ENCODE results near the gene LSP1.

Gene LSP1

GRCh38 chr11:1851468-1852180 lies 1.3 kb upstream of the LSP1 start:
- no peak for DNase-seq

DNA sequence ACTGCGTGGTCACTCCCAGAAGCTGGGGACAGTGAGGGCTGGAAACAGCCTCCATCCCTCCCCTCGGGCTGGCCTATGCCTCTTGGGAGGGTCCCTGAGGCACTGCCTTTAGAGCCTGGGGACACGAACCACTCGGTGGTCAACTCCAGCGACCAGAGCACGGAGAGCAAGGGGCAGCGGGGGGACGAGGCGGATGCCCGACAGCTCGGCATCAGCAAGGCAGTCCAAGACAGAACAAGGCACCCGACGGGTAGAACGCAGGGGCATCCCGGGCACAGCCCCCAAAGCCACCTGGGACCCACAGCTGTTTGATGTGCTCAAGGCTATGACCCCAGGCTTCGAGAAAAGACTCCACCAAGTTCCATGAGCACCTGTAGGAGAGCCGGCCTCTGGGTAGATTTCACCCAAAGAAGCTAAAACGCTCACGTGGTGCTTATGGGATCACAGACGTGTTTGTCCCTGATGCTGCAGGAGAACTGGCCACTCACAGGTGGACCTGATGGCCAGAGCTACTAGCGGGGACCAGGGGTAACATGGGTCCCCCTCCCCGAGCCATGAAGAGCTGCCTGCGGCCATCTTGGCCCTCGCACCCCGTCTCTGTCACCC lies 510 bp upstream of the LSP1 start:
- no peak for DNase-seq

DNA sequence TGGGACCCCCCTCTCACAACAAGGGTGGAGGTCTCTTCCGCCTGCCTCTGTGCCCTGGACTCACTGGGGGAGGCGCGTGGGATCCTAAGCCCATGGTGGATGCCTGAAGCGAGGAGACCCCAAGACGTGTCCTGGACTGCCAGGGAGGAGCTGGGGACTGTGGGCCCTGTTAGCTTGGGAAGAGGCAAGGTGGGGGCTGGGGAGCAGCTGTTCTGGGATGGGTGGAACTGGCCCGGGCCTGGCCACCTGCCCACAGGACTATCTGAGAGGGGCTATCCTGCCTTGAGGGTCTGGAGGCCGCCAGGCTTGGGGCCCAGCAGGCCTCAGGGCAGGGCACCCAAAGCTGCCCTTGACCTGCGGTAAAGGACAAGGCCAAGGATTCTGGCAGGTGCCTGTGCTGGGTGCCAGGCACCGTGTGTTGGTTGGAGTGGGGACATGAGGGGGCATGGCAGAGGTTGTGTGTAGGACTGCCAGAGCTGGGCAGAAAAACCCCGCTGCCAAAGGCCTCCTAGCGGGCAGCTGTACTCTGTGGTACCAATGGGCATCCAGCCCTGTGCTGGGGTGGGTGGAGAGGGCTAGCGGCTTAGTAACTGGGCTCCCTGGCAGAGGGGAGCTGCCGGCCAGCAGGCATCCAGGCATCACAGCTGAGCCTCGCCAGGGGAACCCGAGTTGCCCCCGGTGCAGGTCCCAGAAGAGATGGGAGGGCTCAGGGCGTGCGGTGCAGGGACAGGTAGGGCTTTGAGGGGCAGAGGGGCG lies 670 bp downstream of the LSP1 start:
- DNase-seq: no peak

- no peak for DNase-seq
Measured at GRCh38 chr11:1854132-1854948, 1.5 kb downstream of the LSP1 start.

DNA sequence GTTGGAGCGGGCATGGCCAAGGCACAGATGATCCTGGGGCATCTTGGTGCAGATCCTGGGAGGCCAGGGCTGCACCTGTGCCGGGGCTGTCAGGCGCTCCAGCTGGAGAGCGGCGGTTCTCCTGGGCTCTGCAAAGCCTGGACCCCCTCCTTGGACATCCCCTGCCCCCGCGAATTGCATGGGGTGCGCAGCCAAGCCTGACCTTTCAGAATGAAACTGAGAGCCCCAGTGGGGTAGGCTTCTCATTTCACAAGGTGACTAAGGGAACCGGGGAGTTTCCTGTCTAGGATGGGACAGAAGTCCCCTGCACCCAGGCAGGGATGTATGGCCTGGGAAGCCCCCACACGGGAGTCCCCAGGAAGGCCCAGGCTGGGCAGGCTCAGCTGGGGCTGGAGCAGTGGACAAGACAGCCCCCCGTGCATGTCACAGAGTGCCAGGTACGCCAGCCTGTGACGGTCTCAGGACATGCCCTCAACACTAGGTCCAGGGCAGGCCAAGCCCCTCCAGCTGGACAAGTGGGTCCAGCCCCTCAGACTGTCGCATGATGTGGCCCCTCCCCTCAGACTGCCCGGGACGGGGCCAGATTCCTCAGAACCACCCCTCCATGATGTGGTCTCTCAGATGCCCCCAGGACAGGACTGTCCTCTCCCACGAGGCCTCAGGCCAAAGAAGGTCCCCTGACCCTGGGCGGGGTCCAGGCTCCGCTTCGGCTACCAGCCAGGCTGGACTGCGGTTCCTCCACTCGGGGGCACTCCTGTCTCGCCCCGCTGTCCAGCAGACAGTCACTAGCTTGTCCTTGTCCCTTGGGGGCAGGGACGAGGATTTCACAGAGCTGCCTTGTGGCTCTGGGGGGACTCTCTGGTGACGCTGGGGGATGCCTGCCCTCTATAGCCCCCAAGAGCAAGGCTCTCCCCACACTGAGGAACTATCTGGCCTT lies 2.3 kb downstream of the LSP1 start:
- DNase-seq: no peak

- DNase-seq: no peak
Measured at GRCh38 chr11:1855886-1856265, 3.0 kb downstream of the LSP1 start.

- no peak for DNase-seq
Measured at GRCh38 chr11:1856306-1857005, 3.6 kb downstream of the LSP1 start.

DNA sequence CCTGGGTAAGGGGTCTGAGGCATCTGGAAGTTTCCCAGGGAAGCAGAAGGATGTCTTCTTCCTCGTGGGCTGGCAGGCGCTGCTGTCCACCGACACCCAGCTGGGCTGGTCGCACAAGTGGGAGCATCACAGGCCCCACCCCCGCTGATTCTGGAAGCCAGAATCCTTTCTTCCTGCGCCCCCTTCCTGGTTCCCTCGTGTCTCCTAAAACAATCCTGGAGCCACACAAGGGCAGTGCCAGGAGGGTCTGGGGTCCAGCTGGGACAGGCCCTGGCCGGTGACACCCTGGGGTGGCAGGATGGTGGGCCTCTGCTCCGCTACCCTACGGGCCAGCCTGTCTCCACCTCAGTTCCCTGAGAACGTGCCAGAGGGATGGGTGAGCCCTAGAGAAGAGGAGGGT lies 4.2 kb downstream of the LSP1 start:
- no peak for DNase-seq

- DNase-seq: no peak
Measured at GRCh38 chr11:1858154-1858553, 5.3 kb downstream of the LSP1 start.

GRCh38 chr11:1858576-1858975 lies 5.7 kb downstream of the LSP1 start:
- no peak for DNase-seq

GRCh38 chr11:1859004-1859403 lies 6.1 kb downstream of the LSP1 start:
- DNase-seq: no peak

- DNase-seq: no peak
Measured at GRCh38 chr11:1860108-1860507, 7.2 kb downstream of the LSP1 start.

- DNase-seq: no peak
Measured at GRCh38 chr11:1861435-1862411, 8.8 kb downstream of the LSP1 start.

DNA sequence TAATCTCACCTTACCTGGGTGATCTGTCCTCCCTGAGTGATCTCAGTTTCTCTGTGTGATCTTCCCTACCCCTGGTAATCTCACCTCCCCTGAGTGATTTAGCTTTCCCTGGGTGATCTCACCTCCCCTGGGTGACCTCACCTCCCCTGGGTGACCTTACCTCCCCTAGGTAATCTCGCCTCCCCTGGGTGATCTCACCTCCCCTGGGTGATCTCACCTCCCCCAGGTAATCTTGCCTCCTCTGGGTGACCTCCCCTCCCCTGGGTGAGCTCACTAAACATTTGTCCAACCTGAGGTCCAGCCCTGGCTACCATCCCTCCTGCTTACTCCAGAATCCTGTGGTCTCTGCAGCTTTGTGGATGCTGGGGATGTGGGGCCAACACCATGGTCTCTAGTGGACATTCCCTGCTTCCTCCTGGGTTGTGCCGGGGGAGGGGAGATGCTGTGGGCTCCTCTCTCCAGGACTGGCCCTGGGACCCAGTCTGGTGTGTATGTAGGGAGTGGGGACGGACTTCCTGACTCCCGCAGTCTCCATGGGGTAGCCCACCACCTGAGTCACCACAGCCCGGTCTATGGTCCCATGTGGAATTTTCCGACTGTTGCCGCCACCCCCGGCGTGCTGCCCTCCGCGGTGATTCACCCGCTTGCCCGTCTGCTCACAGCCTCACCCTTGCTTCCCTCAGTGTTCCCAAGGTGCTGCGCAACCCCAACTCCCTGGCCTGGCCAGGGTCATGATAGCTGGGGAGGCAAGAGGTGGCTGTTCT lies 9.9 kb downstream of the LSP1 start:
- no peak for DNase-seq

GRCh38 chr11:1863352-1864216 lies 10.7 kb downstream of the LSP1 start:
- DNase-seq: no peak

DNA sequence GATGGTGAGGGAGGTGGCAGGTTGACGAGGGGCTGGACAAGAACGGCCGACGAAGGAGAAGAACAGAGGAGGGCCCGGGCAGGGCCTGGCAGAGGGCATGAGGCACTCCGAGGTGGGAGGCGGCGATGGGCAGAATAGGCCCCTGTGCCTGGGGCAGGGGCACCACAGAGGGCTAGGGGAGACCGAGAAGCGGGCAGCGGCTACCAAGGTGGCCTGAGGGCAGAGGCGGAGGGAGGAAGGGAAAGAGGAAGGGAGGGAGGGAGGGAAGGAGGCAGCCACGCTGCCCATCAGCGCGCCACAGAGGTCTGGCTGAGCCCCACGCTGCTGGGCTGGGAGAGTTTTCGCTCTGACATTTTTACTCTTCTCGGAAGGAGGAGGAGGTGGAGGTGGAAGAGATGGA lies 11.3 kb downstream of the LSP1 start:
- DNase-seq: no peak

DNA sequence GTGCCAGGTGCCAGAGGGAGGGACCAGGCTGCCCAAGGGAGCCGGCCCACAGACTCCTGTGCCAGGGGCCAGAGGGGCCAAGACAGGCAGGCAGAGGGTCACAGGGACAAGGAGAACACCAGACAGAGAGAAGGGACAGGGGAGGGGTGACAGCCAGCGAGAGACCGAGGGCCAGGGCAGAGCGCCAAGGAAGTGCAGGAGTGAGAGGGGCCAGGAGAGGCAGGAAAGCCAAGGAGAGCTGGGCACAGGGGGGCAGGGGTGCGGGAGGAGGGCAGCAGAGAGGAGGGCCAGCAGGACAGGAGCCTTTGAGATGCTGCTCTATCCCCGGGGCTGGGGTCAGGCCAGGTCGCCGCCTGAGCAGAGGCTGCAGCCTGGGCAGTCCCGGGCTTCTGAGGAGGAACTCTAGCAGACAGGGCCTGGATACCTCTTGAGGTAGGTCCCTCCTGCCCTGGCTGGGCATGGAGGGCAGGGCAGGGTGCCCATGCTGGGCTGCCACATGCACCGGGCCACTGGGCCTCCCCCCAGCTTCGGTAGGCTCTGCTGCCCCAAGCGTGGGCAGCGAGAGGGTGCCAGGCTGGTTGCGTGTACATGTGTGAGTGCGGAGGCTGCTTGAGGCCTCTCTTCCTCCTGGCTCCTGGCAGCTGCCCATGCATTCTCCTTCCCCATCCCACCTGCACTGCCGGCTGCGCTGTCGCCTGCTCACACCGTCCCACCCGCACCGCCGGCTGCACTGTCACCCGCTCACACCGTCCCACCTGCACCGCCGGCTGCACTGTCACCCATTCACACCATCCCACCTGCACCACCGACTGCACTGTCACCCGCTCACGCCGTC lies 12.2 kb downstream of the LSP1 start:
- no peak for DNase-seq

DNA sequence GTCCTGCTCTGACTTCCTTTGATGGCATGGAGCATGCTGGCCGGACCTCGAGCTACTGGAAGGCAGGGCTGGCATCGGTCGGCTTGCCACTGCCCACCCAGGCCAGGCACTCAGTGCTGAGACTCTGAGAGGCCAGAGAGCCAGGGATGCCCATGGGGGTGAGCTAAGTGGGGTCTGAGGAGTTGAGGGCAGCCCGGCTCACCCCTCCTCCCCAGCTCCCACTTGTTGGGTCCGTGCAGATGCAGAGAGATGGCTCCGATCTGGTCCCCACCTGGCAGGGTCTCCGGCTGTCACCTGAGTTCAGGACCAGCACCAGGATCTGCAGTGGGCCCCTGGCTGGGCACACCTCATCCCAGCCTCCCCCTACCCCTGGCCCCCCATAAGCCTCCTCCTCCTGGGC lies 13.3 kb downstream of the LSP1 start:
- DNase-seq: no peak
